Astrocyte (in vitro differentiated cells and primary cell): ENCODE results near the gene DMBX1. TPM values are rescaled to one million over a fixed set of nuclear protein-coding genes. Genes with fewer than 3 reads are reported as not detected.

Experiments used
- DNase-seq: peaks from one replicate; pipeline ENCODE4 v3.0.0-alpha.2; 2010; ENCODE audit warnings: low read depth
- FAIRE-seq: peaks from 2 replicates; lab custom pipeline; 2011; peaks lifted over from hg19 to GRCh38; lab: Jason Lieb, UNC
- H2AFZ ChIP-seq: 2 replicates; pipeline ENCODE4 v1.6.0; 2012; ENCODE audit warnings: low read depth, low read length, inconsistent platforms
- H3K27ac ChIP-seq: 2 replicates; pipeline ENCODE4 v1.5.1; 2011; ENCODE audit warnings: low read depth, low read length, inconsistent platforms
- H3K27me3 ChIP-seq: 2 replicates; pipeline ENCODE4 v1.6.0; 2011; ENCODE audit warnings: low read length, inconsistent platforms; ENCODE audit not compliant: insufficient read depth
- H3K36me3 ChIP-seq: 2 replicates; pipeline ENCODE4 v1.5.1; 2011; ENCODE audit warnings: low read length, inconsistent platforms; ENCODE audit not compliant: insufficient read depth
- H3K4me1 ChIP-seq: 2 replicates; pipeline ENCODE4 v1.5.1; 2011; ENCODE audit warnings: low read length, inconsistent platforms; ENCODE audit not compliant: insufficient read depth
- H3K4me2 ChIP-seq: 2 replicates; pipeline ENCODE4 v1.6.0; 2012; ENCODE audit warnings: low read length, inconsistent platforms
- H3K4me3 ChIP-seq: 2 replicates; pipeline ENCODE4 v1.5.1; 2011; ENCODE audit warnings: low read depth, mild to moderate bottlenecking, low read length, inconsistent platforms; ENCODE audit not compliant: insufficient read depth
- H3K79me2 ChIP-seq: 2 replicates; pipeline ENCODE4 v1.6.0; 2012; ENCODE audit warnings: mild to moderate bottlenecking, low read length, inconsistent platforms; ENCODE audit not compliant: insufficient read depth
- H3K9ac ChIP-seq: 2 replicates; pipeline ENCODE4 v1.6.0; 2012; ENCODE audit warnings: mild to moderate bottlenecking, low read length, inconsistent platforms
- H3K9me3 ChIP-seq: 2 replicates; pipeline ENCODE4 v1.5.1; 2012; ENCODE audit warnings: low read depth, mild to moderate bottlenecking, low read length, inconsistent platforms; ENCODE audit not compliant: insufficient read depth
- H4K20me1 ChIP-seq: 2 replicates; pipeline ENCODE4 v1.6.0; 2012; ENCODE audit warnings: low read length, inconsistent platforms; ENCODE audit not compliant: insufficient read depth
- H3K27ac Mint-ChIP-seq: one replicate; pipeline ENCODE4 v1.8.0; 2021; ENCODE audit warnings: mild to moderate bottlenecking, mixed read lengths; ENCODE audit not compliant: unreplicated experiment
- H3K27me3 Mint-ChIP-seq: one replicate; pipeline ENCODE4 v1.8.0; 2021; ENCODE audit warnings: low read depth, mixed read lengths; ENCODE audit not compliant: unreplicated experiment
- H3K36me3 Mint-ChIP-seq: one replicate; pipeline ENCODE4 v1.8.0; 2021; ENCODE audit warnings: low read depth, mixed read lengths; ENCODE audit not compliant: unreplicated experiment
- H3K4me1 Mint-ChIP-seq: one replicate; pipeline ENCODE4 v1.8.0; 2021; ENCODE audit warnings: low read depth, mixed read lengths; ENCODE audit not compliant: unreplicated experiment
- H3K4me3 Mint-ChIP-seq: one replicate; pipeline ENCODE4 v1.8.0; 2021; ENCODE audit warnings: mild to moderate bottlenecking, moderate library complexity, mixed read lengths; ENCODE audit not compliant: unreplicated experiment
- H3K9me3 Mint-ChIP-seq: one replicate; pipeline ENCODE4 v1.8.0; 2021; ENCODE audit warnings: mild to moderate bottlenecking, mixed read lengths; ENCODE audit not compliant: unreplicated experiment
- EZH2 ChIP-seq: IDR thresholded peaks from 2 replicates; pipeline ENCODE4 v1.6.1; 2012; ENCODE audit warnings: mild to moderate bottlenecking, low read length, inconsistent platforms; ENCODE audit not compliant: insufficient read depth
- total RNA-seq: library from RNA; stranded (reverse); gene quantifications from 2 replicates; pipeline ENCODE4 v1.2.1, GENCODE V29; 2021
- TF ChIP-seq, protein P1 (sequence below): IDR thresholded peaks from 2 replicates; pipeline ENCODE4 v1.5.1; 2011; ENCODE audit warnings: low read depth, mild to moderate bottlenecking, inconsistent platforms, low read length, moderate library complexity; ENCODE audit not compliant: insufficient read depth

Gene DMBX1
- total RNA-seq, 1 donor from 2014 or later, result 0.07 TPM

DNA sequence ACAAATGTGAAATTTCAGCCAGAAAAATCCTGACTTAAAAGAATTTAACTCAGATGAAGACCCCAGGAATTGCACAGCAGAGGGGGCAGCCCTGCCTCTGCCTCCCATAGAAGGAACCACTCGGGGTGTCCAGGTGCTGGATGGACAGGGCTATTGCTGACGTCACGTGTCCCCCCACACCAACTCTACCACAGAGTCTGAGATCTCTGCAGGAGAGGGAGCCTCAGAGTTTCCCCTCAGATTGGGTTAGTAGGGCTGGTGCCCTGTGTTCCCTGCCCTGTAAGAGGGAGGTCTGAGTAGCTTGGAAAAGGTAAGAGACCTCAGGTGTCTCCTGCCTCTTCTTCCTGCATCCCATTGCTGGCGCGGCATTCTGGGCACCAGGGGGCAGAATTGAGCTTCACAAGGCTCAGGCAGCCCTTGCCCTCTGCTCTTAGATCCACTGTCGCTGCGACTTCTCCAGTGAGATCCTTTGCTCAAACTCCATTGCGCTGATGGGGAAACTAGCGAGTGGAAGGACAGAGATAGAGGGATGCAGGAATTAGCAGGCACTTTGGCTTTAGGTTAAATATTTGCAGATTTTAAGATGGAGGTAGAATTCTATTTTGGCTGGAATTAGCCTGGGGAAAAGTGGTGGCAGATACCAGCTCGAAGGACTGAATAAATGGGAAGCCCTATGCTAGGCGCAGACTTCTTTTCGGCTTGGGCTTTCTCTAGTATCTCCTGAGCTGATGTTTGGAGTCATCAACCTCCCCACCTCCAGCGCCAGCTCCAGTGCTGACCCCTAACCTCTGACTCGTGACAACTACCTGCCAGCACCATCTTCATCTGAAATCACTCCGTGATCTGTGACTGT, 42.8 kb upstream of the DMBX1 start:
- H3K27me3 ChIP-seq, result peaks cover 58% of the 10 kb centered on the region

DNA sequence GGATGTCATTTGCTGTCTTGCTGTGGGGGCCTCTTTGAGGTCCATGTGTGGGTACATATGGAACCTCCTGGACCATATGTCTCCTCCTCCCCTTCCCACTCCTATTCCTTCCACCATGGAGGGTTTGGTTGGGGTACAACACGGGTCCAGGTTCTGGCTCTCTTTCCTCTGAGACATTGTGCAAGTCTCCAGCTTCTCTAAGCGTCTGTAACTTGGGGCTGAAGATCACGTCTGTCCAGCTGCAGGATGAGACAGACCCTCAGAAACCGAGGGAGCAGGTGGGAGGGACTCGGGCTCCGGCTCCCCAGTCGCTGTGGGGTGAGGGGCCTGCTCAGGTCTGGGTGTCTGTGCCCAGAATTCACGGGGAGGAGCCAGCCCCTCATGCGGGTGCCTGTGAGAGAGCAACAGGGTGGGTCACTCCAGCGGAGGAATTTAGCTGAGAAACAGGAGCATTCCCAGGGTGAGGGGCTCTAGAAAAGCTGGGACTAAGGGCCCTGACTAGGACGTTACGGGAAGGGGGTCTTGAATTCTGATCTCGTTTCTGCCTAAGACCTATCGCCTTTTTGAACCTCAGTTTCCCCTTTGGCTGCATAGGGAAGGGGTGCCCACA, 42.0 kb upstream of the DMBX1 start:
- H3K27ac ChIP-seq, result no peak overlapping the region
- Mint-ChIP-seq H3K36me3 (peaks cover 2% of the 10 kb centered on the region), H3K9me3 (peaks cover 3% of the 10 kb centered on the region), H3K4me3 (no peak overlapping the region), H3K27ac (no peak overlapping the region), H3K27me3 (peaks cover 84% of the 10 kb centered on the region), H3K4me1 (no peaks in the 10 kb centered on the region)
- H3K79me2 ChIP-seq, result no peaks in the 10 kb centered on the region
- no peaks in the 10 kb centered on the region for H3K36me3 ChIP-seq
- DNase-seq (no peak), FAIRE-seq (no peak)
- no peaks in the 10 kb centered on the region for H3K4me1 ChIP-seq
- H3K9me3 ChIP-seq, result no peaks in the 10 kb centered on the region
- peak overlapping the region; percentile 85 for H3K4me2 ChIP-seq
- no peak overlapping the region for H3K9ac ChIP-seq
- peak overlapping the region; percentile 5 for H3K4me3 ChIP-seq
- TF ChIP-seq EZH2, result no peak
- TF ChIP-seq, protein P1, sequence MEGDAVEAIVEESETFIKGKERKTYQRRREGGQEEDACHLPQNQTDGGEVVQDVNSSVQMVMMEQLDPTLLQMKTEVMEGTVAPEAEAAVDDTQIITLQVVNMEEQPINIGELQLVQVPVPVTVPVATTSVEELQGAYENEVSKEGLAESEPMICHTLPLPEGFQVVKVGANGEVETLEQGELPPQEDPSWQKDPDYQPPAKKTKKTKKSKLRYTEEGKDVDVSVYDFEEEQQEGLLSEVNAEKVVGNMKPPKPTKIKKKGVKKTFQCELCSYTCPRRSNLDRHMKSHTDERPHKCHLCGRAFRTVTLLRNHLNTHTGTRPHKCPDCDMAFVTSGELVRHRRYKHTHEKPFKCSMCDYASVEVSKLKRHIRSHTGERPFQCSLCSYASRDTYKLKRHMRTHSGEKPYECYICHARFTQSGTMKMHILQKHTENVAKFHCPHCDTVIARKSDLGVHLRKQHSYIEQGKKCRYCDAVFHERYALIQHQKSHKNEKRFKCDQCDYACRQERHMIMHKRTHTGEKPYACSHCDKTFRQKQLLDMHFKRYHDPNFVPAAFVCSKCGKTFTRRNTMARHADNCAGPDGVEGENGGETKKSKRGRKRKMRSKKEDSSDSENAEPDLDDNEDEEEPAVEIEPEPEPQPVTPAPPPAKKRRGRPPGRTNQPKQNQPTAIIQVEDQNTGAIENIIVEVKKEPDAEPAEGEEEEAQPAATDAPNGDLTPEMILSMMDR, result no peak
- H2AFZ ChIP-seq, result no peak overlapping the region
- peaks cover 58% of the 10 kb centered on the region for H3K27me3 ChIP-seq
- peaks cover 3% of the 10 kb centered on the region for H4K20me1 ChIP-seq

More for the DNA sequence above, 42.8 kb upstream of the DMBX1 start:
- Mint-ChIP-seq H3K27me3 (peaks cover 79% of the 10 kb centered on the region), H3K27ac (peak overlapping the region; percentile 10), H3K9me3 (peaks cover 3% of the 10 kb centered on the region), H3K4me1 (no peaks in the 10 kb centered on the region), H3K4me3 (no peak overlapping the region), H3K36me3 (peaks cover 2% of the 10 kb centered on the region)
- Histone ChIP-seq H3K36me3 (no peaks in the 10 kb centered on the region), H3K4me2 (no peak overlapping the region), H4K20me1 (peaks cover 3% of the 10 kb centered on the region), H3K4me1 (no peaks in the 10 kb centered on the region), H3K9me3 (no peaks in the 10 kb centered on the region), H2AFZ (no peak overlapping the region), H3K4me3 (no peak overlapping the region), H3K9ac (no peak overlapping the region), H3K27ac (no peak overlapping the region), H3K79me2 (no peaks in the 10 kb centered on the region)
- DNase-seq (peak; percentile 29), FAIRE-seq (no peak)
- TF ChIP-seq, protein P1, result peak; percentile 91
- no peak for TF ChIP-seq EZH2
